ENCODE measurements around the gene GALNTL6.

DNA sequence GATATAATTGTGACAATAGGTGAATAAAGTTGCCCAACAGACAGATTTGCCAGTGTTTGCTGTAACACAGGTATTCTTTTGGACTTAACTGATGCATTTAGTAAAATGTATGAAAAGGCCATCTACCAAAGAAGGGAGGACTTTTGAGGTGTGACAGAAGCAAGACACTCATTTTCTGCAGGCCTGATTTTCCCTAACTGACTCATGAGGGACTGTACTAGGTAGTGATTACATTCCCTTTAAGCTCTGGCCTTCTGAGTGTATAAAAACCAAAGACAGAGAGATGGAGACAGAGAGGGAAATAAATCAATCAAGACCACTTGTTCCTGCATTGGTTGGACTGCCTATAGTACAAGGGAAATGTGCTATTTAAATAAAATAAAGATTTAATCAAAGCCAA is 1204.6 kb downstream of the GALNTL6 start:
- no peak for TF ChIP-seq ARNT (IDR thresholded peaks at IDR 0.05)
- no peak for TF ChIP-seq LEF1 (IDR thresholded peaks at IDR 0.05; ENCODE audit: borderline replicate concordance)
- TF ChIP-seq, protein P1, sequence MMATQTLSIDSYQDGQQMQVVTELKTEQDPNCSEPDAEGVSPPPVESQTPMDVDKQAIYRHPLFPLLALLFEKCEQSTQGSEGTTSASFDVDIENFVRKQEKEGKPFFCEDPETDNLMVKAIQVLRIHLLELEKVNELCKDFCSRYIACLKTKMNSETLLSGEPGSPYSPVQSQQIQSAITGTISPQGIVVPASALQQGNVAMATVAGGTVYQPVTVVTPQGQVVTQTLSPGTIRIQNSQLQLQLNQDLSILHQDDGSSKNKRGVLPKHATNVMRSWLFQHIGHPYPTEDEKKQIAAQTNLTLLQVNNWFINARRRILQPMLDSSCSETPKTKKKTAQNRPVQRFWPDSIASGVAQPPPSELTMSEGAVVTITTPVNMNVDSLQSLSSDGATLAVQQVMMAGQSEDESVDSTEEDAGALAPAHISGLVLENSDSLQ (IDR thresholded peaks at IDR 0.05) = no peak
- TF ChIP-seq ELF4 (IDR thresholded peaks at IDR 0.05) = no peak
- TF ChIP-seq L3MBTL2 (conservative IDR thresholded peaks at IDR 0.05) = no peak
- no peak for TF ChIP-seq TARDBP (IDR thresholded peaks at IDR 0.05)
- no peak for TF ChIP-seq SP1 (IDR thresholded peaks at IDR 0.05)
- no peak for TF ChIP-seq FOXK2 (IDR thresholded peaks at IDR 0.05)
- TF ChIP-seq FOXA1 (IDR thresholded peaks at IDR 0.05) = no peak
- no peak for TF ChIP-seq ZNF384 (IDR thresholded peaks at IDR 0.05)
